ENCODE results near the gene MAPT. TPM values are rescaled to one million over a fixed set of nuclear protein-coding genes. Genes with fewer than 3 reads are reported as not detected.

MAPT gene
- total and polyA plus RNA-seq, 3 donors from 2014 or later, result 5.0 to 100 (median 6.1) TPM

DNA sequence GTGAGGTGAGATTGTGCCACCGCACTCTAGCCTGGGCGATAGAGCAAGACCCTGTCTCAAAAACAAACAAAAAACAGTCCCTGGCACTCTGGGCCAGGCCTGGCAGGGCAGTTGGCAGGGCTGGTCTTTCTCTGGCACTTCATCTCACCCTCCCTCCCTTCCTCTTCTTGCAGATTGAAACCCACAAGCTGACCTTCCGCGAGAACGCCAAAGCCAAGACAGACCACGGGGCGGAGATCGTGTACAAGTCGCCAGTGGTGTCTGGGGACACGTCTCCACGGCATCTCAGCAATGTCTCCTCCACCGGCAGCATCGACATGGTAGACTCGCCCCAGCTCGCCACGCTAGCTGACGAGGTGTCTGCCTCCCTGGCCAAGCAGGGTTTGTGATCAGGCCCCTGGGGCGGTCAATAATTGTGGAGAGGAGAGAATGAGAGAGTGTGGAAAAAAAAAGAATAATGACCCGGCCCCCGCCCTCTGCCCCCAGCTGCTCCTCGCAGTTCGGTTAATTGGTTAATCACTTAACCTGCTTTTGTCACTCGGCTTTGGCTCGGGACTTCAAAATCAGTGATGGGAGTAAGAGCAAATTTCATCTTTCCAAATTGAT is 129.5 kb downstream of the MAPT start:
- WGBS, 2 donors, result 95 to 96% methylated on average over 24 of the region's 24 CpGs
- intact Hi-C loops (cut with DNase I; ENCODE audit: low total_unique reads), result no loop called here
- no peak overlapping the region for H3K4me3 ChIP-seq
- H3K27me3 ChIP-seq, result no peaks in the 10 kb centered on the region
- H3K36me3 ChIP-seq (ENCODE audit: low read depth, missing control alignments), result no peaks in the 10 kb centered on the region
- H3K9me3 ChIP-seq, result no peaks in the 10 kb centered on the region
- peaks cover 2% of the 10 kb centered on the region for H3K4me1 ChIP-seq
- TF ChIP-seq POLR2A (IDR thresholded peaks at IDR 0.05), result no peak
- DNase-seq, result no peak
- no peak overlapping the region for H3K27ac ChIP-seq

DNA sequence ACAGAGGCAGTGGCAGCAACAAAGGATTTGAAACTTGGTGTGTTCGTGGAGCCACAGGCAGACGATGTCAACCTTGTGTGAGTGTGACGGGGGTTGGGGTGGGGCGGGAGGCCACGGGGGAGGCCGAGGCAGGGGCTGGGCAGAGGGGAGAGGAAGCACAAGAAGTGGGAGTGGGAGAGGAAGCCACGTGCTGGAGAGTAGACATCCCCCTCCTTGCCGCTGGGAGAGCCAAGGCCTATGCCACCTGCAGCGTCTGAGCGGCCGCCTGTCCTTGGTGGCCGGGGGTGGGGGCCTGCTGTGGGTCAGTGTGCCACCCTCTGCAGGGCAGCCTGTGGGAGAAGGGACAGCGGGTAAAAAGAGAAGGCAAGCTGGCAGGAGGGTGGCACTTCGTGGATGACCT is 130.2 kb downstream of the MAPT start:
- intact Hi-C loops (cut with DNase I; ENCODE audit: low total_unique reads), result no loop called here
- TF ChIP-seq POLR2A (IDR thresholded peaks at IDR 0.05), result no peak
- TF ChIP-seq, protein P1, sequence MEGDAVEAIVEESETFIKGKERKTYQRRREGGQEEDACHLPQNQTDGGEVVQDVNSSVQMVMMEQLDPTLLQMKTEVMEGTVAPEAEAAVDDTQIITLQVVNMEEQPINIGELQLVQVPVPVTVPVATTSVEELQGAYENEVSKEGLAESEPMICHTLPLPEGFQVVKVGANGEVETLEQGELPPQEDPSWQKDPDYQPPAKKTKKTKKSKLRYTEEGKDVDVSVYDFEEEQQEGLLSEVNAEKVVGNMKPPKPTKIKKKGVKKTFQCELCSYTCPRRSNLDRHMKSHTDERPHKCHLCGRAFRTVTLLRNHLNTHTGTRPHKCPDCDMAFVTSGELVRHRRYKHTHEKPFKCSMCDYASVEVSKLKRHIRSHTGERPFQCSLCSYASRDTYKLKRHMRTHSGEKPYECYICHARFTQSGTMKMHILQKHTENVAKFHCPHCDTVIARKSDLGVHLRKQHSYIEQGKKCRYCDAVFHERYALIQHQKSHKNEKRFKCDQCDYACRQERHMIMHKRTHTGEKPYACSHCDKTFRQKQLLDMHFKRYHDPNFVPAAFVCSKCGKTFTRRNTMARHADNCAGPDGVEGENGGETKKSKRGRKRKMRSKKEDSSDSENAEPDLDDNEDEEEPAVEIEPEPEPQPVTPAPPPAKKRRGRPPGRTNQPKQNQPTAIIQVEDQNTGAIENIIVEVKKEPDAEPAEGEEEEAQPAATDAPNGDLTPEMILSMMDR (IDR thresholded peaks at IDR 0.05), result no peak
- Histone ChIP-seq H3K9me3 (no peaks in the 10 kb centered on the region), H3K4me3 (no peak overlapping the region), H3K27me3 (no peaks in the 10 kb centered on the region), H3K4me1 (peaks cover 2% of the 10 kb centered on the region), H3K36me3 (ENCODE audit: low read depth, missing control alignments) (no peaks in the 10 kb centered on the region), H3K27ac (no peak overlapping the region)
- 60 to 80% methylated on average over 12 to 14 of the region's 14 CpGs for WGBS, 2 donors
- DNase-seq, result no peak

DNA sequence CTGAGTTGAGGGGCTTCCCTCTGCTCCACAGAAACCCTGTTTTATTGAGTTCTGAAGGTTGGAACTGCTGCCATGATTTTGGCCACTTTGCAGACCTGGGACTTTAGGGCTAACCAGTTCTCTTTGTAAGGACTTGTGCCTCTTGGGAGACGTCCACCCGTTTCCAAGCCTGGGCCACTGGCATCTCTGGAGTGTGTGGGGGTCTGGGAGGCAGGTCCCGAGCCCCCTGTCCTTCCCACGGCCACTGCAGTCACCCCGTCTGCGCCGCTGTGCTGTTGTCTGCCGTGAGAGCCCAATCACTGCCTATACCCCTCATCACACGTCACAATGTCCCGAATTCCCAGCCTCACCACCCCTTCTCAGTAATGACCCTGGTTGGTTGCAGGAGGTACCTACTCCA is 130.7 kb downstream of the MAPT start:
- intact Hi-C loops (cut with DNase I; ENCODE audit: low total_unique reads), result no loop called here
- DNase-seq, result no peak
- TF ChIP-seq, protein P1 (IDR thresholded peaks at IDR 0.05), result no peak
- TF ChIP-seq POLR2A (IDR thresholded peaks at IDR 0.05), result no peak
- Histone ChIP-seq H3K4me1 (peaks cover 2% of the 10 kb centered on the region), H3K9me3 (no peaks in the 10 kb centered on the region), H3K27me3 (no peaks in the 10 kb centered on the region), H3K27ac (no peak overlapping the region), H3K36me3 (ENCODE audit: low read depth, missing control alignments) (no peaks in the 10 kb centered on the region), H3K4me3 (no peak overlapping the region)
- 85 to 95% methylated on average over 10 of the region's 10 CpGs for WGBS, 2 donors

GRCh38 chr17:46025510-46026165 is 131.3 kb downstream of the MAPT start:
- H3K4me1 ChIP-seq, result peaks cover 2% of the 10 kb centered on the region
- H3K36me3 ChIP-seq (ENCODE audit: low read depth, missing control alignments), result no peaks in the 10 kb centered on the region
- no peak overlapping the region for H3K4me3 ChIP-seq
- H3K27me3 ChIP-seq, result no peaks in the 10 kb centered on the region
- TF ChIP-seq, protein P1 (IDR thresholded peaks at IDR 0.05), result no peak
- TF ChIP-seq POLR2A (IDR thresholded peaks at IDR 0.05), result no peak
- no peak for DNase-seq
- no peaks in the 10 kb centered on the region for H3K9me3 ChIP-seq
- intact Hi-C loops (cut with DNase I; ENCODE audit: low total_unique reads), result no loop called here
- 89 to 92% methylated on average over 8 of the region's 8 CpGs for WGBS, 2 donors
- H3K27ac ChIP-seq, result no peak overlapping the region

DNA sequence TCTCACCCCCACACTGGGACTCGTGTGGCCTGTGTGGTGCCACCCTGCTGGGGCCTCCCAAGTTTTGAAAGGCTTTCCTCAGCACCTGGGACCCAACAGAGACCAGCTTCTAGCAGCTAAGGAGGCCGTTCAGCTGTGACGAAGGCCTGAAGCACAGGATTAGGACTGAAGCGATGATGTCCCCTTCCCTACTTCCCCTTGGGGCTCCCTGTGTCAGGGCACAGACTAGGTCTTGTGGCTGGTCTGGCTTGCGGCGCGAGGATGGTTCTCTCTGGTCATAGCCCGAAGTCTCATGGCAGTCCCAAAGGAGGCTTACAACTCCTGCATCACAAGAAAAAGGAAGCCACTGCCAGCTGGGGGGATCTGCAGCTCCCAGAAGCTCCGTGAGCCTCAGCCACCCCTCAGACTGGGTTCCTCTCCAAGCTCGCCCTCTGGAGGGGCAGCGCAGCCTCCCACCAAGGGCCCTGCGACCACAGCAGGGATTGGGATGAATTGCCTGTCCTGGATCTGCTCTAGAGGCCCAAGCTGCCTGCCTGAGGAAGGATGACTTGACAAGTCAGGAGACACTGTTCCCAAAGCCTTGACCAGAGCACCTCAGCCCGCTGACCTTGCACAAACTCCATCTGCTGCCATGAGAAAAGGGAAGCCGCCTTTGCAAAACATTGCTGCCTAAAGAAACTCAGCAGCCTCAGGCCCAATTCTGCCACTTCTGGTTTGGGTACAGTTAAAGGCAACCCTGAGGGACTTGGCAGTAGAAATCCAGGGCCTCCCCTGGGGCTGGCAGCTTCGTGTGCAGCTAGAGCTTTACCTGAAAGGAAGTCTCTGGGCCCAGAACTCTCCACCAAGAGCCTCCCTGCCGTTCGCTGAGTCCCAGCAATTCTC is 132.1 kb downstream of the MAPT start:
- WGBS, 2 donors, result 82 to 83% methylated on average over 8 to 17 of the region's 17 CpGs
- TF ChIP-seq POLR2A (IDR thresholded peaks at IDR 0.05), result no peak
- TF ChIP-seq, protein P1 (IDR thresholded peaks at IDR 0.05), result no peak
- Histone ChIP-seq H3K27me3 (no peaks in the 10 kb centered on the region), H3K27ac (no peak overlapping the region), H3K9me3 (no peaks in the 10 kb centered on the region), H3K36me3 (ENCODE audit: low read depth, missing control alignments) (no peaks in the 10 kb centered on the region), H3K4me3 (no peak overlapping the region), H3K4me1 (peaks cover 2% of the 10 kb centered on the region)
- no peak for DNase-seq
- intact Hi-C loops (cut with DNase I; ENCODE audit: low total_unique reads), result no loop called here

All from testis (tissue), 3 donors.